Measurements from ENCODE around the gene ATAD3A. TPM values are rescaled to one million over a fixed set of nuclear protein-coding genes. Genes with fewer than 3 reads are reported as not detected.

The ATAD3A gene
- total and polyA plus RNA-seq, 9 of the 15 experiments (the other 6 are each of a cell fraction or from before 2014, with no cell fraction given): 0.10 to 173 (median 36.7) TPM

DNA sequence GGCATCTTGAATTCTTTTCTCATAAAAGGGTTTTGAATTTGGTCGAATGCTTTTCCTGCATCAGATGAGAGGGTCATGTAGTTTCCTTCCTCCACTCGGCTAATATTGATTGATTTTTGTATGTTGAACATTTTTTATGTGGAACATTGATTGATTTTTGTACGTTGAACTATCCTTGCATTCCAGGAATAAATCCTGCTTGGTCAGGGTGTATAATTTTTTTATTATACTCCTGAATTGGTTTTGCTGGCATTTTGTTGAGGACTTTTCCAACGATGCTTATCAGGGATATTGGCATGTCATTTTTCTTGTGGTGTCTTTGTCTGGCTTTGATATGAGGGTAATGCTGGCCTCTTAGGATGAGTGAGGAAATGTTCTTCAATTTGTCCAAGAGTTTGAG lies 20.0 kb downstream of the ATAD3A start:
- H3K9me3 ChIP-seq (replicated peaks; ENCODE audit: control insufficient read depth, insufficient read depth, low read depth, low read length): peaks cover 20% of the 10 kb centered on the region
- 77% methylated on average over 4 of the region's 4 CpGs for WGBS (ENCODE audit: insufficient coverage, low coverage, missing lambda C conversion rate)
- peak; percentile 87 for FAIRE-seq
- H4K20me1 ChIP-seq (replicated peaks; ENCODE audit: control insufficient read depth, insufficient read depth, low read length): no peaks in the 10 kb centered on the region
- in situ Hi-C loops (cut with MboI) (no loop called here), intact Hi-C loops (cut with micrococcal nuclease) (no loop called here)
- H3K9ac ChIP-seq (ENCODE audit: insufficient read depth in 1 of 2, low read depth in 2 of 2, low read length in 2 of 2): no peak overlapping the region
- ChIA-PET POLR2A (no interaction called here), CTCF (ENCODE audit: low intra/inter-chr PET ratio) (no interaction called here)
- BruUV-seq (replicated peaks): no TSS peak
- H3K27me3 ChIP-seq (ENCODE audit: control insufficient read depth in 2 of 2, insufficient read depth in 2 of 2, low read length in 2 of 2): no peaks in the 10 kb centered on the region
- no peak overlapping the region for H3K4me3 ChIP-seq
- ATAC-seq: no peak
- no peak overlapping the region for H3K4me2 ChIP-seq (ENCODE audit: insufficient read depth, low read length)
- H3K27ac ChIP-seq (ENCODE audit: extremely low read depth, low read depth, low read length): no peak overlapping the region
- H3K36me3 ChIP-seq (ENCODE audit: control insufficient read depth, insufficient read depth, low read length): peaks cover 58% of the 10 kb centered on the region; the same call in 2 of the 3 replicates
- H3K9me1 ChIP-seq (ENCODE audit: control insufficient read depth, insufficient read depth, low read length): no peaks in the 10 kb centered on the region
- H2AFZ ChIP-seq (ENCODE audit: low read depth, low read length): no peak overlapping the region
- peaks cover 0 to 29% of the 10 kb centered on the region in 2 experiments; a peak in 2 of 5 replicates for H3K4me1 ChIP-seq (replicated peaks in 1 of 2; ENCODE audit: control insufficient read depth in 2 of 2, insufficient read depth in 2 of 2, low read length in 2 of 2)
- DNase-seq (ENCODE audit: extremely low read depth in 1 of 4, low spot score in 3 of 4): no peak
- no peaks in the 10 kb centered on the region for H3K79me2 ChIP-seq (ENCODE audit: control insufficient read depth, insufficient read depth, low read length)
- no peak for TF ChIP-seq CREB5 (CRISPR knock-in tag; IDR thresholded peaks at IDR 0.05)
- TF ChIP-seq, protein P1, sequence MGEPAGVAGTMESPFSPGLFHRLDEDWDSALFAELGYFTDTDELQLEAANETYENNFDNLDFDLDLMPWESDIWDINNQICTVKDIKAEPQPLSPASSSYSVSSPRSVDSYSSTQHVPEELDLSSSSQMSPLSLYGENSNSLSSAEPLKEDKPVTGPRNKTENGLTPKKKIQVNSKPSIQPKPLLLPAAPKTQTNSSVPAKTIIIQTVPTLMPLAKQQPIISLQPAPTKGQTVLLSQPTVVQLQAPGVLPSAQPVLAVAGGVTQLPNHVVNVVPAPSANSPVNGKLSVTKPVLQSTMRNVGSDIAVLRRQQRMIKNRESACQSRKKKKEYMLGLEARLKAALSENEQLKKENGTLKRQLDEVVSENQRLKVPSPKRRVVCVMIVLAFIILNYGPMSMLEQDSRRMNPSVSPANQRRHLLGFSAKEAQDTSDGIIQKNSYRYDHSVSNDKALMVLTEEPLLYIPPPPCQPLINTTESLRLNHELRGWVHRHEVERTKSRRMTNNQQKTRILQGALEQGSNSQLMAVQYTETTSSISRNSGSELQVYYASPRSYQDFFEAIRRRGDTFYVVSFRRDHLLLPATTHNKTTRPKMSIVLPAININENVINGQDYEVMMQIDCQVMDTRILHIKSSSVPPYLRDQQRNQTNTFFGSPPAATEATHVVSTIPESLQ (CRISPR knock-in tag; IDR thresholded peaks at IDR 0.05): no peak
- TF ChIP-seq NCOA6 (IDR thresholded peaks at IDR 0.05): no peak
- TF ChIP-seq, protein P2, sequence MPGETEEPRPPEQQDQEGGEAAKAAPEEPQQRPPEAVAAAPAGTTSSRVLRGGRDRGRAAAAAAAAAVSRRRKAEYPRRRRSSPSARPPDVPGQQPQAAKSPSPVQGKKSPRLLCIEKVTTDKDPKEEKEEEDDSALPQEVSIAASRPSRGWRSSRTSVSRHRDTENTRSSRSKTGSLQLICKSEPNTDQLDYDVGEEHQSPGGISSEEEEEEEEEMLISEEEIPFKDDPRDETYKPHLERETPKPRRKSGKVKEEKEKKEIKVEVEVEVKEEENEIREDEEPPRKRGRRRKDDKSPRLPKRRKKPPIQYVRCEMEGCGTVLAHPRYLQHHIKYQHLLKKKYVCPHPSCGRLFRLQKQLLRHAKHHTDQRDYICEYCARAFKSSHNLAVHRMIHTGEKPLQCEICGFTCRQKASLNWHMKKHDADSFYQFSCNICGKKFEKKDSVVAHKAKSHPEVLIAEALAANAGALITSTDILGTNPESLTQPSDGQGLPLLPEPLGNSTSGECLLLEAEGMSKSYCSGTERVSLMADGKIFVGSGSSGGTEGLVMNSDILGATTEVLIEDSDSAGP (CRISPR knock-in tag; IDR thresholded peaks at IDR 0.05): no peak
- no peak for TF ChIP-seq RBM15 (IDR thresholded peaks at IDR 0.05; ENCODE audit: insufficient read depth, low read length)
- TF ChIP-seq, protein P3, sequence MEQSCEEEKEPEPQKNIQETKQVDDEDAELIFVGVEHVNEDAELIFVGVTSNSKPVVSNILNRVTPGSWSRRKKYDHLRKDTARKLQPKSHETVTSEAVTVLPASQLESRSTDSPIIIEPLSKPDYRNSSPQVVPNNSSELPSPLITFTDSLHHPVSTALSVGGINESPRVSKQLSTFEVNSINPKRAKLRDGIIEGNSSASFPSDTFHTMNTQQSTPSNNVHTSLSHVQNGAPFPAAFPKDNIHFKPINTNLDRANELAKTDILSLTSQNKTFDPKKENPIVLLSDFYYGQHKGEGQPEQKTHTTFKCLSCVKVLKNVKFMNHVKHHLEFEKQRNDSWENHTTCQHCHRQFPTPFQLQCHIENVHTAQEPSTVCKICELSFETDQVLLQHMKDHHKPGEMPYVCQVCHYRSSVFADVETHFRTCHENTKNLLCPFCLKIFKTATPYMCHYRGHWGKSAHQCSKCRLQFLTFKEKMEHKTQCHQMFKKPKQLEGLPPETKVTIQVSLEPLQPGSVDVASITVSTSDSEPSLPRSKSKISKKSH (CRISPR knock-in tag; IDR thresholded peaks at IDR 0.05): no peak
- no peak for TF ChIP-seq ZBTB7A (IDR thresholded peaks at IDR 0.05; ENCODE audit: borderline replicate concordance, control insufficient read depth, low read depth, low read length)
- no peak for TF ChIP-seq OTX1 (CRISPR knock-in tag; IDR thresholded peaks at IDR 0.05)
- TF ChIP-seq TRIM24 (IDR thresholded peaks at IDR 0.05): 0 out of 4 replicates have a peak, but pooled peaks of 1 of the 2 experiments have one; percentile 24
- no peak for TF ChIP-seq NFRKB (IDR thresholded peaks at IDR 0.05; ENCODE audit: low read depth)
- TF ChIP-seq AFF4 (CRISPR knock-in tag; IDR thresholded peaks at IDR 0.05): no peak
- TF ChIP-seq HMGN3 (IDR thresholded peaks at IDR 0.05; ENCODE audit: borderline replicate concordance, extremely low read depth, insufficient read length, low read depth, low read length): no peak

All from K562 (cell line).